Hepatocyte (in vitro differentiated cells): ENCODE data around the gene GRM4.

Source experiments
- EZH2 ChIP-seq: fragments of 200-600 bp; sonication (generic); IDR thresholded peaks from 2 replicates; pipeline ENCODE4 v1.6.1; 2016; ENCODE audit warnings: antibody characterized with exemption, mild to moderate bottlenecking, borderline replicate concordance
- TF ChIP-seq, protein P1 (sequence below): fragments of 200-600 bp; sonication (generic); IDR thresholded peaks from 2 replicates; pipeline ENCODE4 v1.5.1; 2016; ENCODE audit warnings: antibody characterized with exemption, mild to moderate bottlenecking; ENCODE audit not compliant: poor library complexity

DNA sequence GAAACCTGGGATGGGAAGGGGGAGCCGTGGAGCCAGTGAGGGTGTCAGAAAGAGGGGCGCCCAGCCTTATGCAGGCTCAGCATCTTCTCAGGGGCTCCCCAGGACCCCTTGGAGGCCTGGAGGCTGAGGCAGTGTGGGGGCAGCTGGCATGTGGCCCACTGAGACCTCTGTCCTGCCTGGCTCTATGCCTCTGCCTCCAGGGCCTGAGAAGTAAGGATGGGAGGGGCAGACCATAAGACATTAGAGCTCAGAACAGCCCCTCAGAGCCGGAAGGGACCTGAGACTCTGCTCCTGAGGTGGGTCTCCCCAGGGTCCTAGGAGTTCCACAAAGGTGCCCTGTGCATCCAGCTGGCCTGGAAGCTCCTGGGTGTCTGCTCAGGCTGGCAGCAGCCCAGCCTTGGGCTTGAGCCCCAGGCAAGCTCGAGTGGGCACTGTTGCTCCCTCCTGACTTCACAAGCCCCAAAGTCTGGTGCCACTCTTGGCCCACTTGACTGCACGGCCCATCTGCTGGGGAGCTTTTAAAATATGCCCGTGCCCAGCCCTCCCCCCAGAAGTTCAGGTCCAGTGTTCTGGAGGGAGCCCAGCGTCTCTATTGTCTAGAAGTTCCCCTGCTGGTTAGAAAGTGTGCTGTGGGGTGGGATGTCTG lies 126.8 kb downstream of the GRM4 start:
- TF ChIP-seq, protein P1, sequence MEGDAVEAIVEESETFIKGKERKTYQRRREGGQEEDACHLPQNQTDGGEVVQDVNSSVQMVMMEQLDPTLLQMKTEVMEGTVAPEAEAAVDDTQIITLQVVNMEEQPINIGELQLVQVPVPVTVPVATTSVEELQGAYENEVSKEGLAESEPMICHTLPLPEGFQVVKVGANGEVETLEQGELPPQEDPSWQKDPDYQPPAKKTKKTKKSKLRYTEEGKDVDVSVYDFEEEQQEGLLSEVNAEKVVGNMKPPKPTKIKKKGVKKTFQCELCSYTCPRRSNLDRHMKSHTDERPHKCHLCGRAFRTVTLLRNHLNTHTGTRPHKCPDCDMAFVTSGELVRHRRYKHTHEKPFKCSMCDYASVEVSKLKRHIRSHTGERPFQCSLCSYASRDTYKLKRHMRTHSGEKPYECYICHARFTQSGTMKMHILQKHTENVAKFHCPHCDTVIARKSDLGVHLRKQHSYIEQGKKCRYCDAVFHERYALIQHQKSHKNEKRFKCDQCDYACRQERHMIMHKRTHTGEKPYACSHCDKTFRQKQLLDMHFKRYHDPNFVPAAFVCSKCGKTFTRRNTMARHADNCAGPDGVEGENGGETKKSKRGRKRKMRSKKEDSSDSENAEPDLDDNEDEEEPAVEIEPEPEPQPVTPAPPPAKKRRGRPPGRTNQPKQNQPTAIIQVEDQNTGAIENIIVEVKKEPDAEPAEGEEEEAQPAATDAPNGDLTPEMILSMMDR, result no peak
- no peak for TF ChIP-seq EZH2
